Measurements from ENCODE around the gene GOPC. TPM values are rescaled to one million over a fixed set of nuclear protein-coding genes. Genes with fewer than 3 reads are reported as not detected.

GOPC gene
- polyA plus RNA-seq, 3 donors from 2014 or later, result 5.3 to 17.8 (median 8.3) TPM

- no peak for DNase-seq
- Mint-ChIP-seq H3K27me3 (ENCODE audit: low read depth in 3 of 3) (peaks cover 3 to 16% (median 10%) of the 10 kb centered on the region in 3 donors), H3K36me3 (no peaks in the 10 kb centered on the region), H3K27ac (no peak overlapping the region), H3K9me3 (no peaks in the 10 kb centered on the region), H3K4me1 (peaks cover 33 to 44% of the 10 kb centered on the region in 2 donors), H3K4me3 (no peak overlapping the region)
Observed at GRCh38 chr6:117552618-117553017, 49.7 kb downstream of the GOPC start.

GRCh38 chr6:117550618-117551242 lies 51.6 kb downstream of the GOPC start:
- Mint-ChIP-seq H3K4me3 (peak overlapping the region; percentile 4 to 95 (median 88)), H3K4me1 (peaks cover 44 to 50% of the 10 kb centered on the region in 2 donors), H3K9me3 (no peaks in the 10 kb centered on the region), H3K27me3 (ENCODE audit: low read depth in 3 of 3) (peaks cover 5 to 13% (median 13%) of the 10 kb centered on the region in 3 donors), H3K27ac (peak overlapping the region; percentile 45 to 95 (median 88)), H3K36me3 (no peaks in the 10 kb centered on the region)
- no peak for DNase-seq

- peak overlapping the region; percentile 85 to 97 (median 93) for H3K27ac Mint-ChIP-seq
- peak overlapping the region; percentile 85 to 95 (median 88) for H3K4me3 Mint-ChIP-seq
- no peaks in the 10 kb centered on the region for H3K36me3 Mint-ChIP-seq
Observed at GRCh38 chr6:117550078-117550600, 52.2 kb downstream of the GOPC start.

GRCh38 chr6:117549611-117550010 lies 52.7 kb downstream of the GOPC start:
- peak; percentile 75 to 83 (median 79) for DNase-seq
- Mint-ChIP-seq H3K4me3 (peak overlapping the region; percentile 85 to 95 (median 88)), H3K4me1 (peaks cover 44 to 48% of the 10 kb centered on the region in 2 donors), H3K36me3 (no peaks in the 10 kb centered on the region), H3K9me3 (no peaks in the 10 kb centered on the region), H3K27me3 (ENCODE audit: low read depth in 3 of 3) (peaks cover 5 to 13% (median 13%) of the 10 kb centered on the region in 3 donors), H3K27ac (peak overlapping the region; percentile 85 to 97 (median 93))

More at GRCh38 chr6:117550078-117550600, 52.2 kb downstream of the GOPC start:
- DNase-seq, result no peak
- Mint-ChIP-seq H3K4me1 (peaks cover 44 to 48% of the 10 kb centered on the region in 2 donors), H3K27me3 (ENCODE audit: low read depth in 3 of 3) (peaks cover 5 to 13% (median 13%) of the 10 kb centered on the region in 3 donors), H3K9me3 (no peaks in the 10 kb centered on the region)

- Mint-ChIP-seq H3K4me1 (peaks cover 44 to 48% of the 10 kb centered on the region in 2 donors), H3K9me3 (no peaks in the 10 kb centered on the region), H3K27me3 (ENCODE audit: low read depth in 3 of 3) (peaks cover 5 to 13% (median 13%) of the 10 kb centered on the region in 3 donors), H3K27ac (peak overlapping the region; percentile 85 to 97 (median 93)), H3K36me3 (no peaks in the 10 kb centered on the region), H3K4me3 (peak overlapping the region; percentile 85 to 95 (median 88))
- DNase-seq, result peak; percentile 69 to 73 (median 71)
Observed at GRCh38 chr6:117548797-117549301, 53.5 kb downstream of the GOPC start.

GRCh38 chr6:117547688-117548621 lies 54.4 kb downstream of the GOPC start:
- H3K27me3 Mint-ChIP-seq (ENCODE audit: low read depth in 3 of 3), result peaks cover 5 to 13% (median 13%) of the 10 kb centered on the region in 3 donors
- peaks cover 44 to 48% of the 10 kb centered on the region in 2 donors for H3K4me1 Mint-ChIP-seq
- H3K36me3 Mint-ChIP-seq, result peaks cover 0 to 2% (median 0%) of the 10 kb centered on the region in 3 donors
- H3K27ac Mint-ChIP-seq, result peak overlapping the region; percentile 85 to 97 (median 93)
- H3K9me3 Mint-ChIP-seq, result no peaks in the 10 kb centered on the region
- peak overlapping the region; percentile 85 to 95 (median 88) for H3K4me3 Mint-ChIP-seq
- DNase-seq, result peak; percentile 65 to 68 (median 65)

- Mint-ChIP-seq H3K4me3 (peak overlapping the region; percentile 51 to 95 (median 60)), H3K9me3 (no peaks in the 10 kb centered on the region), H3K27ac (peak overlapping the region in 4 of 6 donors; percentile 26 to 63 (median 58)), H3K4me1 (peaks cover 44 to 48% of the 10 kb centered on the region in 2 donors), H3K36me3 (peaks cover 0 to 8% (median 0%) of the 10 kb centered on the region in 3 donors), H3K27me3 (ENCODE audit: low read depth in 3 of 3) (peaks cover 5 to 13% (median 13%) of the 10 kb centered on the region in 3 donors)
- DNase-seq, result no peak
Observed at GRCh38 chr6:117546674-117547073, 55.6 kb downstream of the GOPC start.

GRCh38 chr6:117545161-117545595 lies 57.1 kb downstream of the GOPC start:
- no peak for DNase-seq
- Mint-ChIP-seq H3K27me3 (ENCODE audit: low read depth in 3 of 3) (peaks cover 5 to 13% (median 13%) of the 10 kb centered on the region in 3 donors), H3K4me3 (no peak overlapping the region), H3K9me3 (no peaks in the 10 kb centered on the region), H3K36me3 (peaks cover 6 to 18% (median 8%) of the 10 kb centered on the region in 3 donors), H3K4me1 (peaks cover 35 to 37% of the 10 kb centered on the region in 2 donors), H3K27ac (peak overlapping the region in 1 of 6 donors; percentile 60)

- Mint-ChIP-seq H3K9me3 (no peaks in the 10 kb centered on the region), H3K27ac (no peak overlapping the region)
Observed at GRCh38 chr6:117544716-117545115, 57.6 kb downstream of the GOPC start.

GRCh38 chr6:117542493-117542892 lies 59.8 kb downstream of the GOPC start:
- DNase-seq, result no peak
- Mint-ChIP-seq H3K27ac (no peak overlapping the region), H3K9me3 (no peaks in the 10 kb centered on the region), H3K4me1 (peaks cover 20 to 25% of the 10 kb centered on the region in 2 donors), H3K27me3 (ENCODE audit: low read depth in 3 of 3) (peaks cover 0 to 2% (median 2%) of the 10 kb centered on the region in 3 donors), H3K4me3 (no peak overlapping the region), H3K36me3 (peaks cover 11 to 33% (median 23%) of the 10 kb centered on the region in 3 donors)

More at GRCh38 chr6:117544716-117545115, 57.6 kb downstream of the GOPC start:
- Mint-ChIP-seq H3K4me1 (peaks cover 30 to 32% of the 10 kb centered on the region in 2 donors), H3K27me3 (ENCODE audit: low read depth in 3 of 3) (peaks cover 5 to 13% (median 10%) of the 10 kb centered on the region in 3 donors), H3K36me3 (peaks cover 9 to 21% (median 11%) of the 10 kb centered on the region in 3 donors), H3K4me3 (no peak overlapping the region)
- no peak for DNase-seq

GRCh38 chr6:117540670-117541069 lies 61.6 kb downstream of the GOPC start:
- no peaks in the 10 kb centered on the region for H3K9me3 Mint-ChIP-seq
- DNase-seq, result no peak
- no peak overlapping the region for H3K4me3 Mint-ChIP-seq
- H3K27me3 Mint-ChIP-seq (ENCODE audit: low read depth in 3 of 3), result peaks cover 0 to 1% (median 0%) of the 10 kb centered on the region in 3 donors
- H3K27ac Mint-ChIP-seq, result no peak overlapping the region
- peaks cover 11 to 37% (median 23%) of the 10 kb centered on the region in 3 donors for H3K36me3 Mint-ChIP-seq
- peaks cover 10 to 13% of the 10 kb centered on the region in 2 donors for H3K4me1 Mint-ChIP-seq

GRCh38 chr6:117538615-117539014 lies 63.7 kb downstream of the GOPC start:
- Mint-ChIP-seq H3K4me1 (peaks cover 10 to 13% of the 10 kb centered on the region in 2 donors), H3K4me3 (peak overlapping the region in 1 of 5 donors; percentile 30), H3K27ac (no peak overlapping the region), H3K9me3 (no peaks in the 10 kb centered on the region), H3K27me3 (ENCODE audit: low read depth in 3 of 3) (peaks cover 0 to 1% (median 0%) of the 10 kb centered on the region in 3 donors), H3K36me3 (peaks cover 14 to 37% (median 27%) of the 10 kb centered on the region in 3 donors)
- DNase-seq, result no peak

GRCh38 chr6:117536317-117536716 lies 66.0 kb downstream of the GOPC start:
- Mint-ChIP-seq H3K27me3 (ENCODE audit: low read depth in 3 of 3) (peaks cover 0 to 1% (median 0%) of the 10 kb centered on the region in 3 donors), H3K9me3 (no peaks in the 10 kb centered on the region)

More at GRCh38 chr6:117536317-117536716, 66.0 kb downstream of the GOPC start:
- H3K4me3 Mint-ChIP-seq, result no peak overlapping the region
- no peak for DNase-seq
- no peak overlapping the region for H3K27ac Mint-ChIP-seq
- H3K36me3 Mint-ChIP-seq, result peaks cover 14 to 31% (median 27%) of the 10 kb centered on the region in 3 donors
- H3K4me1 Mint-ChIP-seq, result peaks cover 11 to 13% of the 10 kb centered on the region in 2 donors
